Uterus (tissue), 4 donors: ENCODE measurements around the gene XAF1. TPM values are rescaled to one million over a fixed set of nuclear protein-coding genes. Genes with fewer than 3 reads are reported as not detected.
A peak's percentile ranks its signal among the peaks of the same experiment; 100 is the strongest.
"Not testable (repeated sequence)": the region's sequence is repeated elsewhere in the genome, so short reads cannot be mapped to it uniquely, and the experiment has no call there.

ENCODE experiments used
- DNase-seq, 2 donors: peaks; one replicate each; pipeline ENCODE4 v3.0.0-alpha.2; 2019 to 2020
- H3K27ac ChIP-seq, 2 donors: fragments of 200-600 bp; sonication (generic); 1 replicate in 1 of 2; 2 replicates in 1 of 2; pipeline ENCODE4 v1.5.1; 2016 to 2018
- H3K27me3 ChIP-seq, 2 donors: fragments of 200-600 bp; sonication (generic); one replicate each; pipeline ENCODE4 v1.5.1; 2018 to 2019; ENCODE audit warnings: control low read depth in 1 of 2
- H3K36me3 ChIP-seq, 2 donors: fragments of 200-600 bp; sonication (generic); one replicate each; pipeline ENCODE4 v1.5.1; 2019; ENCODE audit warnings: control low read depth in 1 of 2
- H3K4me1 ChIP-seq, 2 donors: fragments of 200-600 bp; sonication (generic); one replicate each; pipeline ENCODE4 v1.5.1; 2018 to 2019; ENCODE audit warnings: control low read depth in 1 of 2
- H3K4me3 ChIP-seq, 2 donors: fragments of 200-600 bp; sonication (generic); 1 replicate in 1 of 2; 2 replicates in 1 of 2; pipeline ENCODE4 v1.5.1; 2018 to 2019; ENCODE audit warnings: mild to moderate bottlenecking in 1 of 2
- H3K9me3 ChIP-seq, 2 donors: fragments of 200-600 bp; sonication (generic); one replicate each; pipeline ENCODE4 v1.5.1; 2019; ENCODE audit warnings: control low read depth in 1 of 2
- POLR2A ChIP-seq, 2 donors: fragments of 450-650 bp; IDR thresholded peaks; one replicate each; pipeline ENCODE4 v1.6.1; 2016; ENCODE audit warnings: antibody characterized with exemption in 2 of 2, mild to moderate bottlenecking in 1 of 2, moderate library complexity in 1 of 2
- intact Hi-C: fragments of 100-400 bp; cut with DNase I; formaldehyde crosslinking; loops from one replicate; pipeline ENCODE4 v1.15.1; 2023; ENCODE audit warnings: low total_unique reads
- total RNA-seq, 4 donors: library from RNA; depleted of rRNA in 3 of 4; stranded (reverse); fragments of >200 nt in 3 of 4; gene quantifications; one replicate each; pipeline versions ENCODE4 v1.1.0 to v1.2.4, GENCODE V29; 2014 to 2023
- TF ChIP-seq, protein P1 (sequence below), 4 experiments: fragments of 200-600 bp in 2 of 4; fragments of 450-650 bp in 2 of 4; sonication (generic) in 2 of 4; IDR thresholded peaks; one replicate each; pipeline ENCODE4 v1.5.1; 2016 to 2019; ENCODE audit warnings: antibody characterized with exemption in 4 of 4, mild to moderate bottlenecking in 2 of 4, moderate library complexity in 1 of 4
- donor health status: DM: yes; HTN: yes; CAD: no.

The XAF1 gene
- total RNA-seq, 4 donors from 2014 or later = 16.5 to 139 (median 63.9) TPM

DNA sequence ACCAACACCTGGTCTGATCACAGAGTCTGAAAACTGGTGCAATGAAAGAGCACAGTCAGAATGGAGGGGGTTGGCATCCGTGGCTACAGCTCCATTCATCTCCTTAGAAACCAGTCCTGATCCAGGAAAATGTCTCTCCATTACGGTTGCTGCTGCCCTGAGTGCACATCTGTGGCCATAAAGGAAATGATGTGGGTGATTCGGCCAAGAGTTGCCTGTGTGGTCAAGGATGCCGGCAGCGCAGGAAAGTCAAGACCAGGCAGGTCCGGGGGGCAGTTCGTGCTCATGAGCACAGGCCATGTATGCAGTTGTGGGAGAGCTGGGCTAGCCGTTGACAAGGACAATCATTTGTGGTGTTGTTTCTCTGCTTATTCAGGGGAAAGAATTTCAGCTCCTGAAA is 5.9 kb downstream of the XAF1 start:
- TF ChIP-seq, protein P1, sequence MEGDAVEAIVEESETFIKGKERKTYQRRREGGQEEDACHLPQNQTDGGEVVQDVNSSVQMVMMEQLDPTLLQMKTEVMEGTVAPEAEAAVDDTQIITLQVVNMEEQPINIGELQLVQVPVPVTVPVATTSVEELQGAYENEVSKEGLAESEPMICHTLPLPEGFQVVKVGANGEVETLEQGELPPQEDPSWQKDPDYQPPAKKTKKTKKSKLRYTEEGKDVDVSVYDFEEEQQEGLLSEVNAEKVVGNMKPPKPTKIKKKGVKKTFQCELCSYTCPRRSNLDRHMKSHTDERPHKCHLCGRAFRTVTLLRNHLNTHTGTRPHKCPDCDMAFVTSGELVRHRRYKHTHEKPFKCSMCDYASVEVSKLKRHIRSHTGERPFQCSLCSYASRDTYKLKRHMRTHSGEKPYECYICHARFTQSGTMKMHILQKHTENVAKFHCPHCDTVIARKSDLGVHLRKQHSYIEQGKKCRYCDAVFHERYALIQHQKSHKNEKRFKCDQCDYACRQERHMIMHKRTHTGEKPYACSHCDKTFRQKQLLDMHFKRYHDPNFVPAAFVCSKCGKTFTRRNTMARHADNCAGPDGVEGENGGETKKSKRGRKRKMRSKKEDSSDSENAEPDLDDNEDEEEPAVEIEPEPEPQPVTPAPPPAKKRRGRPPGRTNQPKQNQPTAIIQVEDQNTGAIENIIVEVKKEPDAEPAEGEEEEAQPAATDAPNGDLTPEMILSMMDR (IDR thresholded peaks at IDR 0.05) = no peak
- no peak for TF ChIP-seq POLR2A (IDR thresholded peaks at IDR 0.05)
- intact Hi-C loops = no loop called here
- H3K4me1 ChIP-seq = peaks cover 0 to 5% of the 10 kb centered on the region in 2 donors
- H3K27me3 ChIP-seq = no peaks in the 10 kb centered on the region
- H3K36me3 ChIP-seq = no peaks in the 10 kb centered on the region
- DNase-seq = no peak
- H3K27ac ChIP-seq = no peak overlapping the region
- H3K9me3 ChIP-seq = no peaks in the 10 kb centered on the region
- no peak overlapping the region for H3K4me3 ChIP-seq

DNA sequence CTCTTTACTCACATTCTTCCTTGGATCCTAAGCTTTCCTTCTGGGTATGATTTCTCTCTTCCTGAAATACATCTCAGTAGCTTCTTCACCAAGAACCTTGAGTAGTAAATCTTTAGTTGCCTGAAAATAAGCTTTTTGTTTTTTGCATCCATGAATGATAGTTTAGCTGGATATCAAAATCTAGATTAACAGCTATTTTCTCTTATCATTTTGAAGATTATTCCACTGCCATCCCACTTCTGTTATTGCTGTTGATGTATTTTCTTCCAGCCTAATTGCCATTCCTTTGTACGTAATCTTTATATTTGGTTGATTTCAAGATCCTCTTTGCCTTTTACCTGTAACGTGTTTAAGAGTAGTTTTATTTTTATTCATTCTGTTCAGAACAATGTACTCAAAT is 12.6 kb downstream of the XAF1 start:
- H3K4me1 ChIP-seq = no peaks in the 10 kb centered on the region
- H3K27me3 ChIP-seq = no peaks in the 10 kb centered on the region
- intact Hi-C loops = no loop called here
- H3K9me3 ChIP-seq = peaks cover 0 to 43% of the 10 kb centered on the region in 2 donors
- TF ChIP-seq, protein P1 (IDR thresholded peaks at IDR 0.05) = no peak
- no peak for TF ChIP-seq POLR2A (IDR thresholded peaks at IDR 0.05)
- no peaks in the 10 kb centered on the region for H3K36me3 ChIP-seq
- no peak for DNase-seq
- H3K4me3 ChIP-seq = no peak overlapping the region
- H3K27ac ChIP-seq = no peak overlapping the region

GRCh38 chr17:6772016-6772415 is 16.2 kb downstream of the XAF1 start:
- no peaks in the 10 kb centered on the region for H3K27me3 ChIP-seq
- H3K4me3 ChIP-seq = no peak overlapping the region
- no peak for DNase-seq
- no peak for TF ChIP-seq POLR2A (IDR thresholded peaks at IDR 0.05)
- TF ChIP-seq, protein P1 (IDR thresholded peaks at IDR 0.05) = no peak
- H3K9me3 ChIP-seq = peaks cover 0 to 62% of the 10 kb centered on the region in 2 donors
- no peaks in the 10 kb centered on the region for H3K4me1 ChIP-seq
- H3K36me3 ChIP-seq = no peaks in the 10 kb centered on the region
- no peak overlapping the region for H3K27ac ChIP-seq
- intact Hi-C loops = no loop called here

DNA sequence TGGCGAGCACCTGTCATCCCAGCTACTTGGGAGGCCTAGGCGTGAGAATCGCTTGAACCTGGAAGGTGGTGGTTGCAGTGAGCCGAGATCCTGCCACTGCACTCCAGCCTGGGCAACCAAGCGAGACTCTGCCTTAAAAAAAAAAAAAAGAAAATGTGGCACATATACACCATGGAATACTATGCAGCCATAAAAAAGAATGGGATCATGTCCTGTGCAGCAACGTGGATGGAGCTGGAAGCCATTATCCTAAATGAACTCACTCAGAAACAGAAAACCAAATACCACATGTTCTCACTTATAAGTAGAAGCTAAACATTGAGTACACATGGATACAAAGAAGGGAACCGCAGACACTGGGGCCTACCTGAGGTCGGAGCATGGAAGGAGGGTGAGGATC is 19.1 kb downstream of the XAF1 start:
- H3K4me1 ChIP-seq, H3K36me3 ChIP-seq, H3K27me3 ChIP-seq, H3K27ac ChIP-seq, H3K4me3 ChIP-seq, intact Hi-C loops, DNase-seq: not testable (repeated sequence)
- peaks cover 0 to 43% of the 10 kb centered on the region in 2 donors for H3K9me3 ChIP-seq

DNA sequence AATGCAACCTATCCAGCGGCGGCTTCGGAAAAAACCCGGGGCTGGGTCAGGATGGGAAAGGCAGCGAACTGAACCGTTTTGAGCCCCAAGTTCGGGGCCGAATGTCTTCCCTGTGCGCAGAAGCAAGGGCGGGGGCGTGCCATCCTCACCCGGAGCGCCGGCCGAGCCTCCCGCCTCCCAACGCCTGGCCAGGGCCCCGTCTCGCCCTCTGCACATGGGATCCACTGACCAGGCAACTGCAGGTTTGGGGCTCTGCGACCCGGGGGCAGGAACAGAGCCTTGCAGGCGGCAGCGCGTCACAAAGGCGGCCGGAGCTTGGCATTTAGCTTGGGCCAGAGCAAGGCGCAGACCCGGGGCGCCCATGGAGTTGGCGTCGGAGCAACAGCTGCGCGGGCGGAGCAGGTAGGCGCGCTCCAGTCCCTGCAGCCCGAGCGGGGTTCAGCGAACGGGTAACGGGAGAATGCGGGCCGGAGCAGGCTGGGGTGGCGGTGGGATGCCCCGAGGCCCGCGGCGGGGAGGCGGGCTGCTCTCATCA is 20.1 kb downstream of the XAF1 start, which contains the start of gene FBXO39:
Gene FBXO39 (plus strand): TSS at position 345 of the 535 bp plus-strand sequence. CDS start 3,654 bp downstream, outside the sequence.
- TF ChIP-seq, protein P1 (IDR thresholded peaks at IDR 0.05) = no peak
- TF ChIP-seq POLR2A (IDR thresholded peaks at IDR 0.05) = no peak

GRCh38 chr17:6779411-6779810 is 23.6 kb downstream of the XAF1 start:
- intact Hi-C loops = no loop called here
- peaks cover 0 to 11% of the 10 kb centered on the region in 2 donors for H3K9me3 ChIP-seq
- H3K27me3 ChIP-seq = no peaks in the 10 kb centered on the region
- no peak overlapping the region for H3K4me3 ChIP-seq
- no peaks in the 10 kb centered on the region for H3K4me1 ChIP-seq
- H3K36me3 ChIP-seq = no peaks in the 10 kb centered on the region
- DNase-seq = no peak
- no peak overlapping the region for H3K27ac ChIP-seq
- TF ChIP-seq, protein P1 (IDR thresholded peaks at IDR 0.05) = no peak
- no peak for TF ChIP-seq POLR2A (IDR thresholded peaks at IDR 0.05)

More for the DNA sequence above, 20.1 kb downstream of the XAF1 start, which contains the start of gene FBXO39:
- intact Hi-C loops = no loop called here
- H3K27ac ChIP-seq = no peak within 1 kb of the TSS
- no peaks in the 10 kb centered on the region for H3K36me3 ChIP-seq
- H3K4me1 ChIP-seq = no peaks in the 10 kb centered on the region
- H3K27me3 ChIP-seq = no peaks in the 10 kb centered on the region
- peaks cover 0 to 36% of the 10 kb centered on the region in 2 donors for H3K9me3 ChIP-seq
- no peak for DNase-seq
- peak within 1 kb of the TSS in 1 of 2 donors; percentile 1 for H3K4me3 ChIP-seq
